ENCODE results near the gene PRKCA. TPM values are rescaled to one million over a fixed set of nuclear protein-coding genes. Genes with fewer than 3 reads are reported as not detected.

PRKCA gene
- total RNA-seq, 1 experiment from 2014 or later, result 20.7 TPM

DNA sequence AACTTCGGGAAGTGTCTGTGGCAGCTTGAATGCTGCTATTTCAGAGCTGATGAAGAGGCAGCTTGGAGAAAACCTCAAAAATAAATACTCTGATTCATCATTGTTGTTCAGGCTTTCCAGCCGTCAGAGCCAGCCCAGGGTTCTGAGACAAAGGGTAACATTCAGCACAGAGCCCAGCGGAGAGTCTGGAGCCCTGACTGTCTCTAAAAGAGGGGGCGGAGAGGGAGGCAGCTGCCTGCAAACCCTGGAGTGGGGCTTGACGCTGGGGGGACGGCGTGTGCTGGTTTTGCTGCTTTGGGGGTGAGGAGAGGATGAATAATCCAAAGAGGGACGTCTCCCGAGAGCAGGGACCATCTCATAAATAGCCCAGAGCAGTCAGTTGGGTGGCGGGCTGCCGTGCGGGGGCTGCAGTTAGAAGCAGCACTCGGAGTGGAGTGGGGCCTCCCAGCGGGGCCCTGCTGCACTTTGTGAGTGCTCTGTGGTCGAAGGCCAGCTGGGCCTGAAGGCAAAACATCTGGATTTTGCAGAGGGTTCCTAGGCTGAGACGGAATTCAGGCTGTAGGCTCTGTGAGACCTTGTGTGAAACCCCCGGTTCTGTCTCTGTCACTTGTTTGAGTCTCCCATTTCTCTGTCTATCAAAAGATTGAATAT, 237.8 kb downstream of the PRKCA start:
- no peaks in the 10 kb centered on the region for H3K36me3 Mint-ChIP-seq (ENCODE audit: insufficient read depth, unreplicated experiment)
- no peaks in the 10 kb centered on the region for H3K9me3 Mint-ChIP-seq (ENCODE audit: unreplicated experiment)
- TF ChIP-seq, protein P1, sequence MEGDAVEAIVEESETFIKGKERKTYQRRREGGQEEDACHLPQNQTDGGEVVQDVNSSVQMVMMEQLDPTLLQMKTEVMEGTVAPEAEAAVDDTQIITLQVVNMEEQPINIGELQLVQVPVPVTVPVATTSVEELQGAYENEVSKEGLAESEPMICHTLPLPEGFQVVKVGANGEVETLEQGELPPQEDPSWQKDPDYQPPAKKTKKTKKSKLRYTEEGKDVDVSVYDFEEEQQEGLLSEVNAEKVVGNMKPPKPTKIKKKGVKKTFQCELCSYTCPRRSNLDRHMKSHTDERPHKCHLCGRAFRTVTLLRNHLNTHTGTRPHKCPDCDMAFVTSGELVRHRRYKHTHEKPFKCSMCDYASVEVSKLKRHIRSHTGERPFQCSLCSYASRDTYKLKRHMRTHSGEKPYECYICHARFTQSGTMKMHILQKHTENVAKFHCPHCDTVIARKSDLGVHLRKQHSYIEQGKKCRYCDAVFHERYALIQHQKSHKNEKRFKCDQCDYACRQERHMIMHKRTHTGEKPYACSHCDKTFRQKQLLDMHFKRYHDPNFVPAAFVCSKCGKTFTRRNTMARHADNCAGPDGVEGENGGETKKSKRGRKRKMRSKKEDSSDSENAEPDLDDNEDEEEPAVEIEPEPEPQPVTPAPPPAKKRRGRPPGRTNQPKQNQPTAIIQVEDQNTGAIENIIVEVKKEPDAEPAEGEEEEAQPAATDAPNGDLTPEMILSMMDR (IDR thresholded peaks at IDR 0.05; ENCODE audit: unreplicated experiment), result no peak
- no TSS peak for BruUV-seq (replicated peaks)
- CTCF ChIA-PET, result interaction anchor here (1.4 kb wide), 1 partner anchor 340 kb away, joined by 3 read pairs; no protein-coding TSS in a partner anchor
- H3K4me1 Mint-ChIP-seq (ENCODE audit: insufficient read depth, unreplicated experiment), result peaks cover 17% of the 10 kb centered on the region
- no peak for DNase-seq (ENCODE audit: unreplicated experiment)
- H3K4me3 Mint-ChIP-seq (ENCODE audit: unreplicated experiment), result no peak overlapping the region
- no peaks in the 10 kb centered on the region for H3K27me3 Mint-ChIP-seq (ENCODE audit: insufficient read depth, unreplicated experiment)
- intact Hi-C loops (cut with micrococcal nuclease), result no loop called here
- H3K27ac Mint-ChIP-seq (ENCODE audit: low read depth, unreplicated experiment), result no peak overlapping the region
- POLR2A ChIA-PET, result no interaction called here

DNA sequence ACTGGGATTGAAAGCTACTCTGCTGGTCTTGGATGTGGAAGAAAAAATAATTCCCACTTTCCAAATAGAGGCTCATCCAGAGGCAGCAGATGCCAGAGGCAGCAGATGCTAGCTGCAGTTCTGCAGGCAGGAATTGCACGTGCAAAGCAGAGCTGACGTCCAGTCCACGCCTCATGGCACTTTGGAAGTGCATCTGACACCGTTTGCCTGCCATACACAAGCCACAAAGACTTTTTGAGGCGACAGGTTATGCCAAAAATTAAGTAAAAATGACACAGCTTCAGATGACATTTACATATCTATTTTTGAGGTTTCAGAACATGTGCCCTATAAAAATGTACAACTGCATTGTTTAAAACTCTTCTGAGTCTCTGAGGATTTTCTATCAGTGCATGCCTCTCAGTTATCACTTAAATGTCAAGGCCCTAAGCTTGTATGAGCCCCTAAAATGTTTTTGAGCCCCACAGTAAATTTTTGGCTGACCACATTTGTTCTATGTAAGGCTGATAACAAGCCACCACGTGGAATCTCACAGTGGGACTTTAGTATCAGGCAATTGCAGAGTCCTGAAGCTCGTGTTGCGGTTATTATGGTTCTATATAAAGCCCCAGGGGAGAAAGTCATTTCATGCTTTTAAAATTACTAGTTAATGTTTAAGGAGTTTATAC, 239.2 kb downstream of the PRKCA start:
- peaks cover 6% of the 10 kb centered on the region for H3K9me3 Mint-ChIP-seq (ENCODE audit: unreplicated experiment)
- TF ChIP-seq, protein P1 (IDR thresholded peaks at IDR 0.05; ENCODE audit: unreplicated experiment), result no peak
- H3K27ac Mint-ChIP-seq (ENCODE audit: low read depth, unreplicated experiment), result peak overlapping the region; percentile 32
- DNase-seq (ENCODE audit: unreplicated experiment), result no peak
- peaks cover 17% of the 10 kb centered on the region for H3K4me1 Mint-ChIP-seq (ENCODE audit: insufficient read depth, unreplicated experiment)
- intact Hi-C loops (cut with micrococcal nuclease), result no loop called here
- CTCF ChIA-PET, result interaction anchor here (0.7 to 1.4 kb wide), 2 partner anchors 75 to 341 kb away, joined by 3 read pairs; no protein-coding TSS in a partner anchor
- H3K36me3 Mint-ChIP-seq (ENCODE audit: insufficient read depth, unreplicated experiment), result no peaks in the 10 kb centered on the region
- no TSS peak for BruUV-seq (replicated peaks)
- POLR2A ChIA-PET, result interaction anchor here (0.7 kb wide), 1 partner anchor 49 kb away, joined by 3 read pairs; no protein-coding TSS in a partner anchor
- no peaks in the 10 kb centered on the region for H3K27me3 Mint-ChIP-seq (ENCODE audit: insufficient read depth, unreplicated experiment)
- H3K4me3 Mint-ChIP-seq (ENCODE audit: unreplicated experiment), result no peak overlapping the region

DNA sequence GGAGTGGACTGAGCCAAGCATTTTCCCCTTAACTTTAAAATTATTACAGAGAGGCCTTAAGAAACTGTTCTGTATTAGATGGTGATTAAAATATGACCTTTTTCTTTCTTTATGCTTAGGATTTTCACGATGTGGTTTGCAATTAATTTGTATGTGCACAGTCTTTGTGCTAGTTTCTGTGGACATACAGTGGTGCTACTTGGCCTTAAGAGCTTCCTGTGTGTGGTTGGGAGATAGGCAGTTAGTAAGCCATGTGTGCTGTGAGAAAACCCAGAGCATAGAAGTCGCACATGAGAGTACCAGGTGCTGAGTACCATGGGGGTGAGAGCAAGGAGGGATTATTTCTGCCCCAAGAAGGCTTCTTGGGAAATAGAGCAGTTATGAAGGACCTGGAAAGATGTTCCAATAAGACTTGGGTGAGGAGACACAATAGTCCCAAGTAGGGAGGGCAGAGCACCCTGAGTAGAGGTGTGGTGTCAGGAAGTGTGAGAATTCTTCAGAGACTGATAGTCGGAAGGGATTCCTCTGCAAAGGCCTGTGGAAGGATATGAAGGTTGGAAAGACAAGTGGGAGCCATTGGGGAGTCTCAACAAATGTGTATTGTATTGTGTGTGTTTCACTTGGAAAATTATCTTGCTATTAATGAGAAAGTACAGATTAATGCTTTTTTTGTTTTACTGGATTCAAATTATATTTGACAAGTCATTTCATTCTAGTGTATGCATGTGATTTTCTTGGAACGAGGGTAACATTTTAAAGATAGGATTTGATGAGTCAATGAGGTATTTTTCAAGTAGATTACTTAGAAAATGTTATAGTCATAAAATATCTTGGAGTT, 239.9 kb downstream of the PRKCA start:
- H3K27ac Mint-ChIP-seq (ENCODE audit: low read depth, unreplicated experiment), result peak overlapping the region; percentile 32
- H3K4me3 Mint-ChIP-seq (ENCODE audit: unreplicated experiment), result no peak overlapping the region
- ChIA-PET POLR2A (no interaction called here), CTCF (no interaction called here)
- DNase-seq (ENCODE audit: unreplicated experiment), result no peak
- H3K4me1 Mint-ChIP-seq (ENCODE audit: insufficient read depth, unreplicated experiment), result peaks cover 17% of the 10 kb centered on the region
- H3K27me3 Mint-ChIP-seq (ENCODE audit: insufficient read depth, unreplicated experiment), result no peaks in the 10 kb centered on the region
- TF ChIP-seq, protein P1 (IDR thresholded peaks at IDR 0.05; ENCODE audit: unreplicated experiment), result no peak
- BruUV-seq (replicated peaks), result no TSS peak
- H3K9me3 Mint-ChIP-seq (ENCODE audit: unreplicated experiment), result peaks cover 13% of the 10 kb centered on the region
- intact Hi-C loops (cut with micrococcal nuclease), result no loop called here
- no peaks in the 10 kb centered on the region for H3K36me3 Mint-ChIP-seq (ENCODE audit: insufficient read depth, unreplicated experiment)

DNA sequence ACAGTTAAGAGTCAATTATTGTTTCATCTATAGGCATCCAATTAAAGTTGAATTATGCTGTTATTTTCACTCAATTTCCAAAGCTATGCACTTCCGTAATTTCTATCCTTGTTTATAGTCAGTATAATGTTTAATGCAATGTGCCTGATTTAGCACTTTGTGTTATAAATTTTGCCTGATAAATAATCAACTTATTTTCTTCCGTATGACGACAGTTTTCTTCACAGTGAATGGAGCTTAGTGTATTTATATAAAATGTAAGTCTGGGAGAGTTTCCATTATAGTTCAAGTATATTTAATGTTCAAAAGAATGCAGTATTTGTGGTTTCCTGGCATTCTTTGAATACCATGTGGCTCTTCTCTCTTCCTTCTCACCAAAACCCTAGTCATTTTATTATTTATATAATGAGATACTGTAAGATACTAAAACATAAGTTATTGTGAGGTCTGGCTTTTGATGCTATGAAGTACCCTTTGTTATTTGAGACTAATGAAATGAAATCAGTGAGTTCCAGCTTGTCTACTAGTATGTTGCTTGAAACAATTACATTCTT, 240.6 kb downstream of the PRKCA start:
- H3K27me3 Mint-ChIP-seq (ENCODE audit: insufficient read depth, unreplicated experiment), result no peaks in the 10 kb centered on the region
- no peak for DNase-seq (ENCODE audit: unreplicated experiment)
- TF ChIP-seq, protein P1 (IDR thresholded peaks at IDR 0.05; ENCODE audit: unreplicated experiment), result no peak
- H3K36me3 Mint-ChIP-seq (ENCODE audit: insufficient read depth, unreplicated experiment), result no peaks in the 10 kb centered on the region
- peaks cover 13% of the 10 kb centered on the region for H3K9me3 Mint-ChIP-seq (ENCODE audit: unreplicated experiment)
- peaks cover 17% of the 10 kb centered on the region for H3K4me1 Mint-ChIP-seq (ENCODE audit: insufficient read depth, unreplicated experiment)
- ChIA-PET CTCF (no interaction called here), POLR2A (interaction anchor here (0.6 to 0.7 kb wide), 2 partner anchors 10 to 83 kb away, joined by 3 read pairs; no protein-coding TSS in a partner anchor)
- no peak overlapping the region for H3K4me3 Mint-ChIP-seq (ENCODE audit: unreplicated experiment)
- no TSS peak for BruUV-seq (replicated peaks)
- H3K27ac Mint-ChIP-seq (ENCODE audit: low read depth, unreplicated experiment), result no peak overlapping the region
- intact Hi-C loops (cut with micrococcal nuclease), result no loop called here

Measured in MCF 10A (cell line).